ENCODE results near the gene PTPRN2.

GRCh38 chr7:158616050-158616449 is 28.4 kb upstream of the PTPRN2 start:
- no peak for TF ChIP-seq EZH2 (IDR thresholded peaks at IDR 0.05)
- no peak for TF ChIP-seq CTCF (IDR thresholded peaks at IDR 0.05 in 2 of 3, conservative IDR thresholded peaks at IDR 0.05 in 1 of 3; ENCODE audit: borderline replicate concordance in 1 of 3, insufficient read depth in 1 of 3, low read depth in 2 of 3, low read length in 2 of 3)
- TF ChIP-seq MAX (IDR thresholded peaks at IDR 0.05), result no peak
- TF ChIP-seq ZNF274 (IDR thresholded peaks at IDR 0.05; ENCODE audit: low read depth, low read length), result no peak
